Activated CD4-positive, alpha-beta T cell treated with anti-CD3 and anti-CD28 coated beads, Interleukin-10, Interleukin-2, amounts not matched to agents 100 ng/mL and 50 ng/mL, durations not matched to agents 16 hours and 8 hours (primary cell): ENCODE data around the gene RRP1B.
"Not testable (repeated sequence)": the region's sequence is repeated elsewhere in the genome, so short reads cannot be mapped to it uniquely, and the experiment has no call there.

Experiments used
- DNase-seq: peaks from one replicate; pipeline ENCODE4 v3.0.0-alpha.2; 2020

RRP1B gene

GRCh38 chr21:43643193-43643592 lies 16.2 kb upstream of the RRP1B start:
- DNase-seq, result no peak

- no peak for DNase-seq
These were observed 15.3 kb upstream of the RRP1B start for GRCh38 chr21:43644071-43644470.

DNA sequence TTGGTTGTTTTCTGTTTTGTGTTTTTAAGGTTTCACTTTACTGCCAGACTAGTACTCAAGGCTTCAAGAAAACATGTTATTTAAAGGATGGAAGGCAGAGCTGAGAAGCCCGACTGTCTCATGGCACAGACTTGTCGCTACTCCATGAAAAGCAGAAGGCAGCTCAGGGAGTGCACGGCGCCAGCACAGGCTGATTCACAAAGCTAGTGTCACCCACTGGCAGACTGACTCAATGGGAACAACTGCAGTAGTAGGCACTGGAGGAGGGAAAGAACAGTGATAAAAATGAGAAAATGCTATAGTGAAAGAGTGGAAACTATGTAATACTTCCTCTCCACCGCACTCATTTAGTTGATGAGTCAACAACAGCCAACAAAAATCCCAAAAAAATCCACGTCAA lies 14.8 kb upstream of the RRP1B start:
- no peak for DNase-seq

GRCh38 chr21:43645136-43645891 lies 14.0 kb upstream of the RRP1B start:
- peak; percentile 40 for DNase-seq

DNA sequence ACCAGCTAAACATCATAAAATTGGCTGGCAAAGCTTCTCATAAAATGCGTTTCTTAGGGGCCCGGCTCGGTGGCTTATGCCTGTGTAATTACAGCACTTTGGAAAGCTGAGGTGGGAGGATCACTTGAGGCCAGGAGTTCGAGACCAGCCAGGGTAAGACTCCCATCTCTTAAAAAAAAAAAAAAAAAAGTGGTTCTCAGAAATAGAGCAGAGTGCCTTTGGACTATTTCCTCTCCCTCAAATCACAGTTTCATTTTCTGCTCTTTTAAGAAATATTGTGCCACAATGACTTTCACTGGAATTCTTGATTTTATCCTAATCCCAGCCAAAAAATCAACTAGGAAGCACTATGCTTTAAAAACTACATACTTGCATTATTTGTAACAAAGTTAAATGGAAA lies 13.4 kb upstream of the RRP1B start:
- no peak for DNase-seq

GRCh38 chr21:43646550-43647260 lies 12.7 kb upstream of the RRP1B start:
- DNase-seq, result peak; percentile 91

DNA sequence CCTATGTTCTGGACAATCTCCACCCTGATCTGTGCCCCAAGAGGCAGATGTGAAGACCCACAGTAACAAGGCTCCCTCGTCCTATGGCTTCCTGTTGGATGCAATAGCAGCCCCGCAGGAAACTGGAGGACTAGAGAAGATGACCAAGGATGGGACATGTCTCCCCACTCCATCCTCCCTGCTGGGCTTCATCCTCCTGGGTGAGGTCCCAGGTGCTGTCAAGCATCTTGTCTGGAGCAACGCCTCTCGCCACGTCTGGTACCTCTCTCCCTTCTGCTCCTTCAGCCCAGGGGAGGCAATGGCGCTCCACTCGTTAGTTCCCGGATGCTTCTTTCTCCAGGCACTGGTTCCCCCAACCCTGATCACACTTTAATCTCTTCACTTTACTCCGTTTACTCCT lies 11.2 kb upstream of the RRP1B start:
- DNase-seq, result no peak

DNA sequence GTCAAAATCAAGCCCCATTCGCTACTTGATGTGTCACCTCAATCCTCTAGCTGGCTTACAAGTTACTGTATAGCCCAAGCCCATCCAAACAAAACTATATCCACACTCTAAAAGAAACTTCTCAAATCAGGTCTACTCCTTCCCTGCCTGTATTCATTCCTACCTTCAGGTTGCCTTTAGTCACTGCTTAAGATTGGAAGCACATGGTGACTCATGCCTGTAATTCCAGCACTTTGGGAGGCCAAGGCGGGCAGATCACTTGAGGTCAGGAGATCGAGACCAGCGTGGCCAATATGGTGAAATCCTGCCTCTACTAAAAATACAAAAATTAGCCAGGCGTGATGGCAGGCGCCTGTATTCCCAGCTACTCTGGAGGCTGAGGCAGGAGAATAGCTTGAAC lies 7.4 kb upstream of the RRP1B start:
- not testable (repeated sequence) for DNase-seq

DNA sequence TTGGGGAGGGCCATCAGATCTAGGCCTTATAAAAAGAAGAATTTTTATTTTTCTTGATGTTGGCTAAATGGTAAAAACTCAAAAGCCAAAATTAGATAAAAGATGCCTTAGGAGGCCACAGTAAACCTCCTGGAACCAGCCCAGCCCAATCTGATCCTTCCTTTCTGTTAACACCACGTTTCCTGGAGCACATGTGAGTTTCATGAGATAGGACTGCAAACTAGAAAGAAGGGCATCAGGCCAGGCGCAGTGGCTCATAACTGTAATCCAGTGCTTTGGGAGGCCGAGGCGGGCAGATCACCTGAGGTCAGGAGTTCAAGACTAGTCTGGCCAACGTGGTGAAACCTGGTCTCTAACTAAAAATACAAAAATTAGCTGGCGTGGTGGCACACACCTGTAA lies 6.7 kb upstream of the RRP1B start:
- DNase-seq, result no peak

DNA sequence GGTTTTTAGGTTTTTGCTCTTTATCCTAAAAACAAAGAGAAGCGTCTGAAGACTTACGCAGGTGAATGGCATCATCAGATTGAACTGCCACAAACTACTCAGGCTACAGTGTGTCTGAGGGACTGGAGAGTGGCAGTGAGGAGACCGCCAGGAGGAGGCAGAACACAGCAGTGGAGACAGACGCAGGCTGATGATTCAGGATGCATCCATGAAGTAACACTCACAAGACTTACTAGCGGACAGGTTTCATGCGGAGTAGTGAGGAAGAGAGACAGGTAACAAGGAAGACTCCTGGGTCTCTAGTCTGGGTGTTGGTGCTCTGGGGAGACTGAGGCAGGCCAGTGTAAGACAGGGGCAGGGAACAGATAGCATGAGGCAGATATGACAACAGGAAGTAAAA lies 5.7 kb upstream of the RRP1B start:
- DNase-seq, result no peak

DNA sequence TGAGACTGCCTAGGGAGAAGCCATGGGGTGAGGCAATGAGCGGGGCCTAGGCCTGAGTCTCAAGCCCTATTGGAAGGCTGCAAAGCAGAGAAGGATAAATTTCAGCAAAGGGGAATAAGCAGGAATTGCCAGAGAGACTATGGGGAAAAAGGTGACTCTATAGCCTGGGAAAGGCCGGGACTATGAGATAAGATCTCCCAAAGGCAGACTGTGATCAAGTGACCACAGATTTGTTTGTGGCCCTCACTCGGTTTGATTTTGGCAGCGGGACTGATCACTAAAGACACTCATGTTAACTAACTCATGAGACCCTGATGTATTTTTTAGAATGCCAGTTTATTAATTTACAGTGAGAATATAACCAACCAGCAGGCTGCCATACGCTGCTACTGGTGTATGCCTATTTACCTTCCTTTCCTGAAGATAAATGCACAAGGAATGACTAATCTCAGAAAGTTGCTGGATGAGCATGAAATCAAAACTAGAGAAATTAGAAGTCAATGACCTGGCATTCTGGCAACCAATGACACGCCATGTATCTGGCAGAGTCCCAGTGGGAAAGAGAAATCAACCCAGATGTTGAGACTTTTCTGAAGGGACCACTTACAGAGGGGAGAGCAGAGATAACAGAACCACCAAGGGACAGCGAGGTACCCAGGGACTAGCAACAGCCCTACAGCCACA lies 4.4 kb upstream of the RRP1B start:
- DNase-seq, result no peak

- DNase-seq, result no peak
These were observed 1.8 kb upstream of the RRP1B start for GRCh38 chr21:43657355-43658087.

- DNase-seq, result no peak
These were observed 1.1 kb upstream of the RRP1B start for GRCh38 chr21:43658088-43658741.

- DNase-seq, result no peak
These were observed 608 bp upstream of the RRP1B start for GRCh38 chr21:43658769-43659135.

DNA sequence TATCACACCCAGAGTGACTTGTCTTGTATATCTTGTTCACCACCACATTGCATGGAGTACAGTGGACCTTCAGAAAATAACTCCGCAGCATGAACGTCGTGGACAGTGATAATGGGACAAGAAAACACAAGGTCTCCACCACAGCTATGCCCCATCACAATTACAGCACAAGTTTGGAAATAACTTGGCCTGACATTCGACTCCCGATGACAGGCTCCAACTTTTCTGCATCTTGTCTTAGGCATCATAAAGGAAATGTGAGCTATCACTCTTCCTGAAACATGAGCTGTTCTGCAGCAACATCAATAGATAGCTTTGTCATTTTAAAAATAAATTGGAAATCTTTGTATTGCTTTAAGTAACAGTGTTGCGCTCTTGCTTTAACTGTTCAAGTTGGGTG lies 2.9 kb downstream of the RRP1B start:
- no peak for DNase-seq

- DNase-seq, result peak; percentile 65
These were observed 3.7 kb downstream of the RRP1B start for GRCh38 chr21:43663033-43663432.

- no peak for DNase-seq
These were observed 5.0 kb downstream of the RRP1B start for GRCh38 chr21:43664358-43664757.

DNA sequence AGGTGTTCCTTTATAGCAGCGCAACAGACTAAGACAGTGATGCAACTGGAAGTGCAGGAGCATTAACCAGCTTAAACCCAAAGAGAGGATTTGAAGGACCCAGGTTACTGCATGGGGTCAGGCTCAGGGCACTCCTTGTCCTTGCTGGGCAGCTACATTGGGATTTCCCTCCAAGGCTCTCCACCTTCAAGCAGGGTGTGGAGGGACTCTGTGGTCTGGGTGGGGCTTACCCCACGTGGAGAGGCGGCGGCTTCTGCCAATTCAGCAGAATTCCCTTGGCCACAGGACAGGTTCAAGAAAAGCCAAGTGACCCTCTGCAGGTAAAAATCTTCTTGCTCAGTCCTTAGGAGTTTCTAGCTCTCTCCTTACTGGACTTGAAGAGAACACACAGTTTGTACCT lies 6.5 kb downstream of the RRP1B start:
- no peak for DNase-seq

GRCh38 chr21:43667191-43667904 lies 8.0 kb downstream of the RRP1B start:
- DNase-seq, result peak; percentile 77

- no peak for DNase-seq
These were observed 10.7 kb downstream of the RRP1B start for GRCh38 chr21:43669828-43670605.

DNA sequence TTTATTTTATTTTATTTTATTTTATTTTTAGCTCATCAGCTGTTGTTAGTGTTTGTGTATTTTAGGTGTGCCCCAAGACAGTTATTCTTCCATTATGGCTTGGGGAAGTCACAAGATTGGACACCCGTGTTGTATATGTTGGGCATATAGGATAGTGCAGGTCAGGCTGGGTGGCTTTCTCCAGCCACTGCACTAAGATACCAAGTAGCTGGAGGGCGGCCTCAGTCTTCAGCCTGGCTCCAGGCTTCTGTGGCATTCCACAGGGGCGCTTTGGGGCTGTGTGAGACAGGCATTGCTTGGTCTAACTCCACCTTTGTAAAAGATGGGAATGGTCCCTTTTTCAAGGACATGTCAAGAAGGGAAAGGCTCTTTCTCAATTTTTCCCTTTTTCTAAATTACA lies 16.5 kb downstream of the RRP1B start:
- no peak for DNase-seq
